ENCODE measurements around the gene TNNI3K.

DNA sequence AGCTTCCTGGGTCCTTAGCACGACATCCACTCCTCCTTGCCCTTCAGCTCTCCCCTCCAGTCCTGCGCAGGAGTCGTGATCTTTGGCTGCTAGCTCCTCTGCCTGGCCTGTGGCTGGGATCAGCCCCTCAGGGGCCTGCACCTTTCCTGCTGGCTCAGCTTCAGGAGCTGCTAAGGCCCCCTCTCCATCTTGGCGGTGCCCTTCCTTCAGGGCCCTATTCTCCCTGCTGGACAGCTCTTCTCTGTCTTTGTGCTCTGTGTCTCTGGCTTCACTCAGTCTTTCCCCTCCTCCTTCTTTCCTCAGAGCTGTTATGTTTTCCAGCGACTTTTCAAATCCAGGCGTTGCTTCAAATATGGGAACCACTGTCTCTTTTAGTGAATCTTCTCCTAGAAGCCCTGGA is 336.7 kb downstream of the TNNI3K start:
- TF ChIP-seq, protein P1, sequence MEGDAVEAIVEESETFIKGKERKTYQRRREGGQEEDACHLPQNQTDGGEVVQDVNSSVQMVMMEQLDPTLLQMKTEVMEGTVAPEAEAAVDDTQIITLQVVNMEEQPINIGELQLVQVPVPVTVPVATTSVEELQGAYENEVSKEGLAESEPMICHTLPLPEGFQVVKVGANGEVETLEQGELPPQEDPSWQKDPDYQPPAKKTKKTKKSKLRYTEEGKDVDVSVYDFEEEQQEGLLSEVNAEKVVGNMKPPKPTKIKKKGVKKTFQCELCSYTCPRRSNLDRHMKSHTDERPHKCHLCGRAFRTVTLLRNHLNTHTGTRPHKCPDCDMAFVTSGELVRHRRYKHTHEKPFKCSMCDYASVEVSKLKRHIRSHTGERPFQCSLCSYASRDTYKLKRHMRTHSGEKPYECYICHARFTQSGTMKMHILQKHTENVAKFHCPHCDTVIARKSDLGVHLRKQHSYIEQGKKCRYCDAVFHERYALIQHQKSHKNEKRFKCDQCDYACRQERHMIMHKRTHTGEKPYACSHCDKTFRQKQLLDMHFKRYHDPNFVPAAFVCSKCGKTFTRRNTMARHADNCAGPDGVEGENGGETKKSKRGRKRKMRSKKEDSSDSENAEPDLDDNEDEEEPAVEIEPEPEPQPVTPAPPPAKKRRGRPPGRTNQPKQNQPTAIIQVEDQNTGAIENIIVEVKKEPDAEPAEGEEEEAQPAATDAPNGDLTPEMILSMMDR (optimal IDR thresholded peaks at IDR 0.05 in 1 of 3, IDR thresholded peaks at IDR 0.05 in 1 of 3, conservative IDR thresholded peaks at IDR 0.05 in 1 of 3; ENCODE audit: extremely low read depth in 1 of 3, insufficient read depth in 2 of 3, low read length in 3 of 3) = no peak
- TF ChIP-seq EZH2 (IDR thresholded peaks at IDR 0.05; ENCODE audit: low read length) = no peak
